ENCODE data around the gene CLDN5.

DNA sequence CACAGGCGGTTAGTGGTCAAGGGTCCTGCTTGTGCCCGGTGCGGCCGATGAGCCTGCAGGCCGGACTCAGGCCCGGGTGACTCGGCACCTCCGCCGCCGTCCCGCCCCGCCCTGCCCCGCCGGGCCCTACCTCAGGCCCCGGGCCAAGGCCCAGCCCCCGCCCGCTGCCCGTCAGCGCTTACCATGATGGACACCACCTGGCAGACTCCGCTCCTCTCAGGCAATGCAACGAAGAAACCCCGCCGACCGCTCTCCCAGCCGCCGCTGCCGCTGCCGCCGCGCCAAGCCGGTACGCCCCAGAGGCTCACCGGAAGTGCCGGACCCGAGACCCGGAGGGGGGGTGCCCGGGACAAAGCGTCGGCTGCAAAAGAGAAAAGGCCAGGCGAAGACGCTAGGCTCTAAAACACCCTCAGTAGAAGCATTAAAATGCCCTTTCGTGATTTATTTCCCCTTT lies 45.3 kb downstream of the CLDN5 start, which contains the start of gene UFD1:
- TF ChIP-seq, protein P1, sequence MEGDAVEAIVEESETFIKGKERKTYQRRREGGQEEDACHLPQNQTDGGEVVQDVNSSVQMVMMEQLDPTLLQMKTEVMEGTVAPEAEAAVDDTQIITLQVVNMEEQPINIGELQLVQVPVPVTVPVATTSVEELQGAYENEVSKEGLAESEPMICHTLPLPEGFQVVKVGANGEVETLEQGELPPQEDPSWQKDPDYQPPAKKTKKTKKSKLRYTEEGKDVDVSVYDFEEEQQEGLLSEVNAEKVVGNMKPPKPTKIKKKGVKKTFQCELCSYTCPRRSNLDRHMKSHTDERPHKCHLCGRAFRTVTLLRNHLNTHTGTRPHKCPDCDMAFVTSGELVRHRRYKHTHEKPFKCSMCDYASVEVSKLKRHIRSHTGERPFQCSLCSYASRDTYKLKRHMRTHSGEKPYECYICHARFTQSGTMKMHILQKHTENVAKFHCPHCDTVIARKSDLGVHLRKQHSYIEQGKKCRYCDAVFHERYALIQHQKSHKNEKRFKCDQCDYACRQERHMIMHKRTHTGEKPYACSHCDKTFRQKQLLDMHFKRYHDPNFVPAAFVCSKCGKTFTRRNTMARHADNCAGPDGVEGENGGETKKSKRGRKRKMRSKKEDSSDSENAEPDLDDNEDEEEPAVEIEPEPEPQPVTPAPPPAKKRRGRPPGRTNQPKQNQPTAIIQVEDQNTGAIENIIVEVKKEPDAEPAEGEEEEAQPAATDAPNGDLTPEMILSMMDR (IDR thresholded peaks at IDR 0.05) = peak in 1 of 4 experiments; percentile 2
- no peak for TF ChIP-seq POLR2A (IDR thresholded peaks at IDR 0.05)
